Activated T-cell treated with anti-CD3 and anti-CD28 coated beads for 1 hour (primary cell): Measurements from ENCODE around the gene SPIRE2.
"Not testable (repeated sequence)": the region's sequence is repeated elsewhere in the genome, so short reads cannot be mapped to it uniquely, and the experiment has no call there.

ENCODE experiments used
- DNase-seq: peaks from one replicate; pipeline ENCODE4 v3.0.0-alpha.2; 2020; ENCODE audit warnings: low read depth

The SPIRE2 gene

DNA sequence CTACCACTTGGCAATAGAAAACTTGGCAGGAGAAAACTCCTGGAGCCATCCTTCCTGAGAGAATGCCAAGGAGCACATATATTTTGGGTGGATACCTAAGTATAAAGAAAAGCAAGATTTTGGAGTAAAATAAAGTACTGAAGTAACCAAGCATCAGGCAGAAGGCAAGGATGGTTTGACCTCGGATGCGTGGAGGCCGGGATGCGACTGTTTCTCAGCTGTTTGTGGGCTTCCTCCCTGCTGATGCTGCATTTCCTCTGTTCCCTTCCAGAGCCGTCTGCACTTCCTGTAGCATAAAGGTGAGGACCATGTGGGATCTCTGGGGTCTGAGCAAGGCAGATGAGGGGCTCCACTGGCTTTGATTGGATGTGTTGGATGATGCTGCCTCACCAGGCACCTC, 39.6 kb downstream of the SPIRE2 start:
- no peak for DNase-seq

DNA sequence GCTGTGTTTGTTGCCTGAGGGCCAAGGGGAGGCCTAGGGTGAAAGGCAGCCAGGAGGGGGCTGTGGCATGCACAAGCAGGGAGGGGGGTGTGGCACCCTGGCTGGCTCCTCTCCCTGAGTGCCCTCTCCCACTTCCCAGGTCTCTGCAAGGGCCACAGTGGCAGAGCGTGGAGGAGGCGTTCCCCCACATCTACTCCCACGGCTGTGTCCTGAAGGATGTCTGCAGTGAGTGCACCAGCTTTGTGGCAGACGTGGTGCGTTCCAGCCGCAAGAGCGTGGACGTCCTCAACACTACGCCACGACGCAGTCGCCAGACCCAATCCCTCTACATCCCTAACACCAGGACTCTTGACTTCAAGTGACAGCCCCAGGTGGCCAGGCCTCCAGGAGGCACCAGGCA, 41.6 kb downstream of the SPIRE2 start:
- DNase-seq, result no peak

DNA sequence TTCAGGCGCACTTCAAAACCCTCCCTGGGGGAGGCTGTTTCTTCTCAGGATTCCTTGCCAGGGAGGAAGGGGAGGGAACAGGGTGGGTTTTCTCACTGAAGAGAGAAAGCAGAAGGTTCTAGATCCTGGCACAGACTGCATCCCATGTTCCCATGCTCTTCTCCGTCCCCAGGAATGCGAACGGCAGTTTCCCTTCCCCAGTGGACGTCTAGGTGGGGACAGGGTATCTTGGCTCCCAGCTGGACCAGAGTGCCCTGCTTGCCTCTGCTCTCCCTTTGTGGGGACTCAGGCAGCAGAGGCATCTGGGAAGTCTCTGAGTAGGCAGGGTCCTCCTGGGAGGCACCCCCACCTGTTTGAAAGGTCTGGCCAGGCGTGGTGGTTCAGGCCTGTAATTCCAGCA, 42.2 kb downstream of the SPIRE2 start:
- DNase-seq, result no peak

- DNase-seq, result no peak
Observed at GRCh38 chr16:89871895-89872294, 43.6 kb downstream of the SPIRE2 start.

- peak; percentile 84 for DNase-seq
Observed at GRCh38 chr16:89873109-89873971, 45.1 kb downstream of the SPIRE2 start, which contains the start of gene TCF25. TCF25 (plus strand) TSS chr16:89873592; CDS start chr16:89873668, 76 bp downstream.

DNA sequence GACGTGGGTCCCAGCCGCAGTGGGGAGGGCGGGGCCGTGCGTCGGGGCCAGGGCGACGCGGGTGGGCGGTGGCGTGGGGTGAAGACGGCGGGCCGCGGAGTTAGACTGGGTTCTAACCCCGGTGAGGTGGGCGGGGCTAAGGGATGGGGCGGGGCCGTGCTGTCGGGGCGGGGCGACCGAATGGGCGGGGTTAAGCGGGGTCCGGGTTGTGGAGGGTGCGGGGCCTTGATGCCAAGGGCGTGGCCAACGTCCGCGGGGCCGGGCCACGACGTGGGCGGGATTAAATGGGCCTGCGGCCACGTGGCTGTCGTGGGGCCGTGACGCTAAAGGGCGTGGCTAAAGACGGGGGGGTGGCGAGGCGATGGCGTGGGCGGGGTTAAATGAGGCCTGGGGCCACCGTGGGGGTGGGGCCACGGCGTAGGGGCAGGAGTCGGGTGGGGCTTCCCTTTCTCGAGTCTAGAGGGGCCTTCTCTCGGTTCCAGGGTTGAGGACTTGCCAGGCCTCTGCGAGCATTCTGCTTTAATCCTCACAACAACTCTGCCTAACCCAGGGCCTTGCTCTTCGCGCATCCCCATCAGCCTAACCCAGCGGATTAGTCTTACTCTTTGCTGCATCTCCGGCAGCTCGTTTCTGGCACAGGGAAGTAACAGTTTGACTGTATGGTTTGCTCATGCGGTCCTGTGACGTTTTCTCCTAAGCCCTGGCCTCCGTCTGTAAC, 45.9 kb downstream of the SPIRE2 start:
- peak; percentile 89 for DNase-seq

DNA sequence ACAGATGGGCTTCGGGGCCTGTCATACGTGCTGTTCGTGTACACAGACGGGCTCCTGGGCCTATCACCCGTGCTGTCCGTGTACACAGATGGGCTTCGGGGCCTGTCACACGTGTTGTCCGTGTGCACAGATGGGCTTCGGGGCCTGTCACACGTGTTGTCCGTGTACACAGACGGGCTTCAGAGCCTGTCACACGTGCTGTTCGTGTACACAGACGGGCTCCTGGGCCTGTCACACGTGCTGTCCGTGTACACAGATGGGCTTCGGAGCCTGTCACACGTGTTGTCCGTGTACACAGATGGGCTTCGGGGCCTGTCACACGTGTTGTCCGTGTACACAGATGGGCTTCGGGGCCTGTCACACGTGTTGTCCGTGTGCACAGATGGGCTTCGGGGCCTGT, 50.8 kb downstream of the SPIRE2 start:
- not testable (repeated sequence) for DNase-seq

- no peak for DNase-seq
Observed at GRCh38 chr16:89880477-89881367, 52.4 kb downstream of the SPIRE2 start.

- no peak for DNase-seq
Observed at GRCh38 chr16:89881368-89881730, 53.1 kb downstream of the SPIRE2 start.

DNA sequence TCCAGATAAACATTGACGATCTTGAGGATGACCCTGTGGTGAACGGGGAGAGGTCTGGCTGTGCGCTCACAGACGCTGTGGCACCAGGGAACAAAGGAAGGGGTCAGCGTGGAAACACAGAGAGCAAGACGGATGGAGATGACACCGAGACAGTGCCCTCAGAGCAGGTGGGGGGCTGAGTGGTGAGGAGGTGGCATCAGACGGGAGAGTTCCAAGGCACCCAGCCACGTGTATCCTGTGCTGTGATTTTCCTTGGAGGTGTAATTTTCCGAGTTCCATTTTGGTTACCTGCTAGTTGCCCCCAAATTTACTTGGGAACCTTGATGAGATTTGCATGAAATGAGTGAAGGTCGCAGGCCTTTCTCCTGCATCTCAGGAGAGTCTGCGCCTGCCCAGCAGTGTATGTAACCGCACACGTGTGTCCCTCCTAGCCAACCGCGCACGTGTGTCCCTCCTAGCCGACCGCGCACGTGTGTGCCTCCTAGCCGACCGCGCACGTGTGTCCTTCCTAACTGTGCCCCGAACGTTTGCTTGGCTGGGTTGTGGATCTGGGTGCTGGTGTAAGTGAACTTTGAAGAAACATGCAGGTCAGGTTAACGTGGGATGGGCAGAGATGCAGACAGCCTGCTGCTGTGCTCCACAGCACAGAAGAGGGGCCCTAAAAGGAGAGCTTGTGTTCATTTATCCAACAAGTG, 55.2 kb downstream of the SPIRE2 start:
- no peak for DNase-seq

DNA sequence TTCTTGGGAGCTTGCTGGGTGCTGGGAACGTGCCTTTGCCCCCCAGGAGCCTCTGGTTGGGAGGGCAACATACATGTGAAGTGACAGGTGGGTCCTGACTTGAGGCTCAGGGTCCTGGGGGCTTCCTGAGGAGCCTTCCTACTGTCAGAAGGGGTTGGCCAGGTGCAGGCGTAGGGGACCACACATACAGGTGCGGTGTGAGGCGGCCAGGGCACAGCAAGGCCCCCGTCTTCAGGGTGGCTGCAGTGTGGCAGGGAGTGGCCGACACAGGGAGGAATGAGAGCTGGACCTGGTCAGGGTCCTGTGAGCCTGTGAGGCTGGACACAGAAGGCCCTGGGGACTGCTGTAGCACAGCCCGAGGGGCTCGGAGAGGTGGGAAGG, 55.8 kb downstream of the SPIRE2 start:
- DNase-seq, result no peak

- no peak for DNase-seq
Observed at GRCh38 chr16:89887243-89887642, 59.0 kb downstream of the SPIRE2 start.

GRCh38 chr16:89890200-89890599, 61.9 kb downstream of the SPIRE2 start:
- no peak for DNase-seq

- DNase-seq, result no peak
Observed at GRCh38 chr16:89890886-89891657, 62.8 kb downstream of the SPIRE2 start.

GRCh38 chr16:89892055-89892630, 63.9 kb downstream of the SPIRE2 start:
- no peak for DNase-seq

DNA sequence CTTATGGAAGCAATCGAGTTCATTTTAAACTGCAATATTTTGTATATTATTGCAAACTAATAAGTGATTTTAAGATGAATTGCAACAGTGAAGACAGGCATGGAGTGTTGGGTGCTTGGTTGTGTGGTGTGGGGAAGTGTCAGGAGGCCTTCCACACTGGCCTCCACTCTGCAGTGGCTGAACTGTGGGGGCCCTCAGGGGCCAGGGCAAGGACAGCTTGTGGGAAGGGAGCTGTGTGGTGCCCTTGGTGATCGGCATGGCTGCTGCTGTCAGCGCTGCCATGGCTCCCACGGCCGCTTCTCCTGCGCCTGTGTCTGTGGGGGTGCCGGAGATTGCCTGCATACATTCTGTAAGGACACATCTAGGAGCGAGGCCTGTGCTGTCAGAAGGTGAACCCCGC, 64.4 kb downstream of the SPIRE2 start:
- no peak for DNase-seq

GRCh38 chr16:89893642-89894548, 65.6 kb downstream of the SPIRE2 start:
- DNase-seq, result no peak

DNA sequence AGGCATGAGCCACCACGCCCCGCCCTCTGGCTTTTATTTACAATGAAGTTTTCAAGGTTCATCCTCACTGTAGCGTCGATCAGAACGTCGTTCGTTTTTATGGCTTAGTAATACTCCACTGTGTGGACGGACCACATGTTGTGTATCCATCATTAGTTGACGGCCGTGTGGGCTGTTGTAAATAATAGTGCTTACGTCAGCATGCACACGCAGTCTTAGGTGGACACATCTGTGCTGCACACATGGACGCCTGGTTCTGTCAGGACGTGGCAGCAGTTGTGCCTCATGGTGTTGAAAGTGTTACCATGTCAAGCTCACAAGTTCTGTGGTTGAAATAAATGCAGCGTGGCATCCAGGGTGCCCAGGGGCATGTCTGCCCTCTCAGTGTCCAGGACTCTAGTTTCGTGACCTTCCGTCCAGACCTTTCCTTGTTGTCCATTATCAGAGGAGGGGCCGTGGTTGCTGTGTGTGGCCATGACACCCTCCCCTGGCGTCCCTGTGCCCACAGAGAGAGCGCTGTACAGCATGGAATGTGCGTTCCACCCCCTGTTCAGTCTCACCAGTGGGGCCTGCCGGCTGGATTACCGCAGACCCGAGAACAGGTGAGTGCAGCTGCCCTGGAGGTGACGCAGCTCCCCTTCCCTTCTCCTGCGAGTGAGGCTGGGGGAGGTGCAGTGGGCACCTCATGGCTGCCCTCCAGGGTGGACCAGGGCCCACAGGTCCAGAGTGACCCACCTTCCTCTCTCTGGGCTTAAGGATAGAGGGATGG, 67.4 kb downstream of the SPIRE2 start:
- DNase-seq, result no peak

DNA sequence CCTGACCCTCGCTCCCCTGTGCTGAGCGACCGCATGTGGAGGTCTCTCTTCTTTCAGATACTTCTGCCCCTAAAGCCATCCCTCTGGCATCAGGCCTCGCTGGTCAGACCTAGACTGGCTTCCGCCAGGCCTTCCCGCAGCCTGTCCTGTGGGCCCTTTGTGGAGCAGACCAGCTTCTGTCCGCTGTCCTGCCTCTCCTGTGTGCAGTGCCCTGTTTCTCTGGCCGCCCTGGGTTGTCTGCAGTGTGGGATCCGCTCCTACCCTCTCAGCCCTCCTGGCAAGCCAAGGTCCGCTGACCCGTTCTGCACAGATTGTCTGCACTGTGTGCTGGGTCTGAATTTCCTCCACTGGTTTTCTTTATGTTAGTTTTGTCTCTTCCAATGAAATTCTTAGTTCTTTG, 68.9 kb downstream of the SPIRE2 start:
- DNase-seq, result no peak
